HG03135 (cell line): ENCODE data around the gene TOPAZ1.

ENCODE experiments used
- ATAC-seq: cut with Tn5 transposase; IDR thresholded peaks from one replicate; pipeline ENCODE4 v1.9.1; 2021; ENCODE audit warnings: mild to moderate bottlenecking, moderate library complexity; ENCODE audit not compliant: unreplicated experiment

The TOPAZ1 gene

DNA sequence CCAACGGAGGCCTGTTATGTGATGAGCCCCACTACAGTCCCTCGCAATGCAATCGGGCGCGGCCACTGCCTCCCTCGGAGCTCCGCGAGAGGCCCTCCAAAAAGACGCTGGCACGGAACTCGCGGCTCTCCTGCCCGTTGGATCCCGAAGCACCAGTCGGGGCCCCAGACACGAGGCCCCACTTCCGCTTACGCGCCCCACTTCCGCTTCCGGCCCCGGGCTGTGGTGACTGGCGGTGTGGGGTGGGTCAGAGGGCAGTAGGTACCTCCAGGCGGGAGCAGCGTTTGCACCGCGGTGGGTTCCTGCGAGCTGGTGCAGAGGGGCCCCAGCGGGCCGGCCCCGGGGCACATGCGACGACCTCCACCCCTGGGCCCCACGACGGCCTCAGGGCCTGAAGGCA, at the start of gene TOPAZ1:
Gene TOPAZ1, plus strand, starts transcription at position 181 of the 400 bp plus-strand sequence. Its CDS starts 168 bp downstream, at position 349.
- ATAC-seq: no peak

GRCh38 chr3:44198284-44199269, 43.1 kb upstream of the TOPAZ1 start:
- ATAC-seq: no peak

DNA sequence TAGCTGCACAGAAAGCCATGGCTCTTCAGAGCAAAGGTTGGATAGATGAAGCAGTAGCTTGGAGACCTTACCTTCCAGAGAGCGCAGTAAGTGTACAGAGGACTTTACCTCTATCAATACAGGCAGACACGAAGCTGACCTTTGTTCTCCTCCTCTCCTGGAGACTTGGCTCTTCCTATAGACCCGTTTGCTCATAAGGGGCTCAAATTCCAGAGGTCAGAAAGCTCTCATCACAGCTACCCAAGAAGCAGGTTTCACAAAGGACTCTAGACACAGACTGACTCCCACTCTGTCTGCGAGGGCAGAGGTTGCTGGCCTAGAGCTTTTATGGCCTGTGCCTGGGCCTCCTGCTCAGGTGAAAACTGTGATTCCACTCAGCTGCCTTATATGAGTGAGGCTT, 35.4 kb upstream of the TOPAZ1 start:
- ATAC-seq: no peak

DNA sequence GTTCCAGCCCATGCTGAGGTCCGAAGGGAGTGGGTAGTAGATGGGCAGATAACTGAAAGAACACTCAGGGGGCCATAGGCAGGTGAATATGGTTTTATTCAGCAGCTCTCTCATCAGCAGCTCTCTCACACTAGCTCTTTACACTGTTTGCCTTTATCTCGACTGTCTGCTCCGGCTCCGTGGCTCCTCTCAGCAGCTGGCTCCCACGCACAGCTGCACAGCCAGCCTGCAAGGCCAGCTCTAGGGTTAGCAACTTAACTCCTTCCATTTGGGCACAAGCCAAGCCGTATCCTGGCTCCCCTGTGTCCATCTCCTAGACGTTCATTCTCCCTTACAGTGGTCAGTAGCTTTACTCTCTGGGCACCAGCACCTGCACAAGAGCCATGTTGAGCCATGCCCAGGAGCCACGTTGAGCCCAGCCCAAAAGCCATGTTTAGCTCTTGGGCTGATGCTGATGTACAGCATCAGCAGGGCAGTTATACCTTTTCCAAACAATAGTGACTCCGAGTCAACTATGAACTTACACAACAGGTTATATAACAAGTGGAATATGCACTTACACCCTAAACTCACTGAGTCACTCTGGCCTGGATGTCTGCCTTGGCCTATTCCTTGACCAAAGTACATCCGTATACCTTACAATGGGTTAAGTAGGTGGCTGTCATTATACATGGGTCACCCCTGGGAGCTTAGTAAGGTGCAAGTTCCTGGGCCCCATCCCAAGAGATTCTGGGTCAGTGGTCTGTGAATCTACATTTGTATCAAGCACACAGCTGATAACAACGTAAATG, 34.6 kb upstream of the TOPAZ1 start:
- no peak for ATAC-seq

GRCh38 chr3:44208086-44208485, 33.6 kb upstream of the TOPAZ1 start:
- no peak for ATAC-seq

DNA sequence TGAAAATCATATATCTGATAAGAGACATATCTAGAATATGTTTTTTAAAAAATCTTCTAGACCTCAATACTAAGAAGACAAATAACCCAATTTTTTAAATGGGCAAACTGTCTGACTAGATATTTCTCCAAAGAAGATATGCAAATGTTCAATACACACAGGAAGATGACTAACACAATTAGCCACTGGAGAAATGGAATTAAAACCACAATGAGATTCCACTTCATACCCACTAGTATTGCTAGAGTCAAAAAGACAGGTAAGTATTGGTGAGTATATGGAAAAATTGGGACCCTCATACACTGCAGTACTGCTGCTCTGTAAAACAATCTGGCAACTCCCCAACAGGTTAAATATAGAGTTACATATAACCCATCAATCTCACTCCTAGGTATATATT, 33.1 kb upstream of the TOPAZ1 start:
- ATAC-seq: no peak

DNA sequence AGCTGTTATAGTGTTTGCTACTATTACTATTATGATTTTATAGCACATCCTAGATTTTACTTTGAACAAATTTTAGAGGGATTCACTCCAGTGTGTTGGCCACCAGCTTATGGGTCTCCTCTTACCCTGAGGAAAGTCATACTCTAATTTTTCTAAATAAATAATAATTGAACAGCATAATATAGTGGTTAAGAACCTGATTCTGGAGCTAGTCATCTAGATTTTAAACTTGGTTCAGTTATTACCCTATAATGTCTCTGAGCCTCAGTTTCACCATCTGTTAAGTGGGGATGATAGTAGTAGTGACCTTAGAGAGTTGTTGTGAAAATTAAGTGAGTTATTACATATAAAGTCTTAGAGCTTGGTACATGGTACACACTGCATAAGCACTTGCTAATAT, 30.7 kb upstream of the TOPAZ1 start:
- no peak for ATAC-seq

DNA sequence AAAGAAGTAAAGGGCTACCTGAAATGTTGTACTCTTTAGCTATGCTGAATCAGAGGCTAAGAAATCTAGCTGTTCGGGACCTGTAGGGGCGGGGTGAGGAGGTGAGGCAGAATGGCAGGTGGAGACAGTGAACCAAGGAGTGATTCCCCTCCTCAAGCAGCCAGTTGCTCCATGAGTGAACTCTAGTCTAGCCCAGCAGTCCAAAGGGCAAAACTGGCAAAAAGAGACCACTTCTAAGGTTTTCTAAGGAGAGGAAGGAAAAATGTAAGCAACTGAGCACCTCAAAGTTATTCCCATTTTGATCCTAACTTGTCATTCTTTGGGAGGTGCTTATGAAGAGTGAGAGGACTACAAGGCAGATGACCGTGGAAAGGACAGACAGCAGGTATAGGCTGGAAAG, 19.3 kb upstream of the TOPAZ1 start:
- ATAC-seq: no peak

DNA sequence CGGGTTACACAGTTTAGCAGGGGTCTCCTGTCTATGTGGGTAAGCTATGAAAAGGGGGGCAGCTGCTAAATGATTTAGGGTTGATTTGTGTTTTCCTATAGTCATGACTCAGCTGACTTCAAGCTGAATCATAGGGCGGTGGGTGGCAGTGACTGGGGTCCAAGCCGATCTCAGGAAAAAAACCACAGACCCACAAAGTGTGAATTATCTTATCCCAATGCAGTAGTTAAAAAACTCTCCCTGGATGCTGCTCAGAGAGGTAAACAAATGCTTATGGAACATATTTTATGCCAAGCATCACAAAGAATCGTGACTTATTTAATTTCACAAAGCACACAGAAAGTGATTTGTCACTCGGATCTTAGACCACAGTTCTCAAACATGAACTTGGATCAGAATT, 18.4 kb upstream of the TOPAZ1 start:
- no peak for ATAC-seq

GRCh38 chr3:44224131-44224530, 17.6 kb upstream of the TOPAZ1 start:
- no peak for ATAC-seq

DNA sequence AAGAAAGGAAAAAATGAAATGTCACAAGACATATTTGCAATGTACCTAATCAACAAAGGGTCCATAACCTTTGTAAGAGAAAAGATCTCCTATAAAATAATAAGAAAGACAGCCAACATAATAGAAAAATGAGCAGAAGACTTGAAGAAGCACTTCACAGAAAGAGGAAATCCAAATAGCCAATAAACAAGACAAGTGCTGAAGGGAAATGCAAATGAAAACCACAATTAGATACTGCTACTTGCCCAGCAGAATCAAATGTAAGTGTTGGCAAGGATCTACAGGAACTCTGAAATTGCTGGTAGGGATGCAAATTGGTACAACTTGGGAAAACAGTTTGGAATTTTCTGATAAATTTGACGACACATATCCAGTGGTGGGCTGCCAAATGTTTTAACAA, 15.1 kb upstream of the TOPAZ1 start:
- ATAC-seq: no peak

DNA sequence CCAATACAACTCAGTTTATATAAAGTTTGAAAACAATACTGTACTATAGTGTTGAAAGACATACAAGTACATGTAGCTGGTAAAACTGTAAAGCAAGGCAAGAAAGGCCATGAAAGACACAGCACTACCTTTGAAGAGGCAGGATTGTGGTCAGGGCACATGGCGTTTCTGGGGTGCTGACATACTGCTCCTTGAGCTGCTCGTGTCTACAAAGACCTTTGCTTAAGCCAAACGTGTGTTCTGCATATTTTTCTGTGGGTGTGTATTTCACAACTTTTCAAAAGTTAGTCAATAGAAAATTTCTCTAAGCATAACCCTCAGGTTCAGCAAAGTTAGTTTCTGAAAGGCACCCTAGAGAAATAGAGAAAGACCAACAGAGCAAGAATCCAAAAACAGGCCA, 14.1 kb upstream of the TOPAZ1 start:
- no peak for ATAC-seq

- no peak for ATAC-seq
Observed at GRCh38 chr3:44228900-44229299, 12.8 kb upstream of the TOPAZ1 start.

DNA sequence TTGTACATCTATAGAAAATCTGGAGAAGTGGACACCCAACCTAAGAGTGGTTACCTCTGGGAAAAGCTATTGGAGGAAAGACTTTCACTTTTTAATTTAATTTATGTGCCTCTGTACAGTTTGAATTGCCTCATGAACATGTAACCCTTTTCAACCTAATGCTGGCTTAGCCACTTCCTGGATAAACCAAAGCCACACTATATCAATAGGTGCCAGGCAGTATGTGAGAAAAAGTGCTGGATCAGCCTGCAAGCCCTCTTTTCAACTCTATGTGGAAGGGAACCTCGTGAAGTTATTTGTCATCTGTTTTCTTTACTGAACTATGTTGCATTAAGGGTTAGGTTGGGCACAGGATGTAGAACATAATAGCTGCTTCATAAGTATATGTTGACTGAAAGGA, 9.3 kb upstream of the TOPAZ1 start:
- no peak for ATAC-seq

DNA sequence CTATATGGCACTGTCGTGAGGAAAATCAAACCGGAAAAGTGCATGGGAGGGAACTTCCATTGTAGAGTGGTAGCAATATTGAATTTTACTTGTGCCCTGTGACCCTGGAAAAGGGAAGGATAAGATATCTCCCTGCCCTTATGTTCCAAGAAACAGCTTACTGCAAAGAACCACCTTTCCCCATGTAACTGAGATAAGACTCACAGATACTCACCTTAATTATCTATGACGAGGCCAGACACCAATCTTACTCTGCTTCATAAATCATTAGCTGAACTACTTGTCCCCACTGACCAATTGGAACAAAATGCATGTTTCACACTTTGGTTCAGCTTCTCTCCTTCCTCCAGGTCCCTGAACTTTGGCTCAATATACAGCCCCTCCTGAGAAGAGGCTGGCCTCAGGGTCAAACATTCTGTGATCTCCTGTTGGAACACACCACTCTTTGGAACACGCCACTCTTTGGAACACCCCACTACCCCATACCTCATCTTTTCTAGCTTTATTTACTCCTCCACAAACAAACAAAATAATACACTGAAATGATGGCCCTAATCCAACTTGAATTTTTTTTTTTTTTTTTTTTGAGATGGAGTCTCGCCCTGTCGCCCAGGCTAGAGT, 6.9 kb upstream of the TOPAZ1 start:
- ATAC-seq: no peak

DNA sequence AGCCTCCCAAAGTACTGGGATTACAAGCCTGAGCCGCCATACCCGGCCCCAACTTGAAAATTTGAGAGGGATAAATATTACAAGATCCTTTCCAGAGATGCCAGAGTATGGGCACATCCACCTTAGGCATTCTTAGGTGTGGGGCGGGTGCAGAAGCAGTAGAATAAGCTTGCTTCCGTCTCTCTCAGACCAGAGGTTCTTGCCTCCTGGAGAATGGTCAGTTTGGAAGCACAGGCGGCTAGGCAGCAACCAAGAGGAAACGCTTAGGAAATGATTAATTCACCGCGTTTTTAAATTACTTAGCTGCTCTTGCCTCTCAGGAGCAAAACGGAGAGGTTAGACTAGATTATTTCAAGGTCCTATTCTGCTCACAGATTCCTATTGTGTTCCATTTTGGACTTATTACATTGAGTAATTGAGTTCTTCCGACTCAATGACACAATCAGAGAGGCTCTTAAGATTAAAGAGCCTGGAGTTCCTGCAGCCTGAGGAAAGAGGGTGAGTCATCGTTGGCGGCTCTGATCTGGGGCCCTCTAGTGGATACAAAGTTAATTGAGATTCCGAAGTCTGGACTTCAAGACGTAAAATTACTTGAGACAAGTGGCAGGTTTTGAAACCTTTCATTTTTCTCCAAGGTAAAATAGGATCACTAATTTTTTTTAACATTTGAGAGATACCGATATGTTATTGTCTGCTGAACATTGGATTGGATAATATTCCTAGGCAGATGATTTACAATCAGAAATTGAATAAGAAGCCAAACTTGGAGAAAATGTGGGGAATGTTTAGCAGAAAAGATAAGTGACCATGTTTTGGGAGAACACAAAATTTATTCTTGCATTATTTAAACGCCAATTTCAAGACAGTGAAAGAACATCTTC, 5.8 kb upstream of the TOPAZ1 start:
- no peak for ATAC-seq

GRCh38 chr3:44236485-44236908, 5.2 kb upstream of the TOPAZ1 start:
- no peak for ATAC-seq

GRCh38 chr3:44237161-44237560, 4.5 kb upstream of the TOPAZ1 start:
- ATAC-seq: no peak

- no peak for ATAC-seq
Observed at GRCh38 chr3:44237665-44238064, 4.0 kb upstream of the TOPAZ1 start.

GRCh38 chr3:44238889-44239288, 2.8 kb upstream of the TOPAZ1 start:
- ATAC-seq: no peak
